ENCODE measurements around the gene HS6ST3.
A peak's percentile ranks its signal among the peaks of the same experiment; 100 is the strongest.

Gene HS6ST3

GRCh38 chr13:96806746-96807145 is 716.8 kb downstream of the HS6ST3 start:
- DNase-seq = no peak

GRCh38 chr13:96809366-96810096 is 719.6 kb downstream of the HS6ST3 start:
- no peak for DNase-seq

GRCh38 chr13:96810104-96810503 is 720.2 kb downstream of the HS6ST3 start:
- no peak for DNase-seq

- no peak for DNase-seq
Measured at GRCh38 chr13:96811049-96811448, 721.1 kb downstream of the HS6ST3 start.

- no peak for DNase-seq
Measured at GRCh38 chr13:96816261-96816660, 726.4 kb downstream of the HS6ST3 start.

GRCh38 chr13:96816874-96817273 is 727.0 kb downstream of the HS6ST3 start:
- no peak for DNase-seq

- DNase-seq = peak; percentile 39
Measured at GRCh38 chr13:96817336-96817941, 727.5 kb downstream of the HS6ST3 start.

- DNase-seq = no peak
Measured at GRCh38 chr13:96819375-96819774, 729.5 kb downstream of the HS6ST3 start.

- no peak for DNase-seq
Measured at GRCh38 chr13:96821381-96821780, 731.5 kb downstream of the HS6ST3 start.

GRCh38 chr13:96821971-96822370 is 732.1 kb downstream of the HS6ST3 start:
- DNase-seq = no peak

- DNase-seq = peak; percentile 16
Measured at GRCh38 chr13:96822895-96823294, 733.0 kb downstream of the HS6ST3 start.

GRCh38 chr13:96824140-96824539 is 734.2 kb downstream of the HS6ST3 start:
- peak; percentile 2 for DNase-seq

- no peak for DNase-seq
Measured at GRCh38 chr13:96825653-96826052, 735.7 kb downstream of the HS6ST3 start.

GRCh38 chr13:96834626-96835025 is 744.7 kb downstream of the HS6ST3 start:
- no peak for DNase-seq

- DNase-seq = no peak
Measured at GRCh38 chr13:96835546-96835945, 745.6 kb downstream of the HS6ST3 start.

GRCh38 chr13:96836733-96837132 is 746.8 kb downstream of the HS6ST3 start:
- DNase-seq = no peak

GRCh38 chr13:96837809-96838208 is 747.9 kb downstream of the HS6ST3 start:
- DNase-seq = peak; percentile 11

- DNase-seq = no peak
Measured at GRCh38 chr13:96844195-96844594, 754.3 kb downstream of the HS6ST3 start.

GRCh38 chr13:96844616-96845015 is 754.7 kb downstream of the HS6ST3 start:
- no peak for DNase-seq

GRCh38 chr13:96848286-96848685 is 758.4 kb downstream of the HS6ST3 start:
- no peak for DNase-seq

GRCh38 chr13:96849091-96849490 is 759.2 kb downstream of the HS6ST3 start:
- no peak for DNase-seq

- DNase-seq = no peak
Measured at GRCh38 chr13:96850538-96851145, 760.7 kb downstream of the HS6ST3 start.

- DNase-seq = no peak
Measured at GRCh38 chr13:96851856-96852445, 762.0 kb downstream of the HS6ST3 start.
